AG09319 (cell line): ENCODE results near the gene SYNPR.

Experiments
- DNase-seq: peaks from one replicate; pipeline ENCODE4 v3.0.0-alpha.2; 2010; ENCODE audit warnings: low read depth; ENCODE audit errors: extremely low read depth
- CTCF ChIP-seq: IDR thresholded peaks from 2 replicates; pipeline ENCODE4 v1.5.1; 2011; ENCODE audit warnings: low read depth, mild to moderate bottlenecking, inconsistent platforms, low read length, moderate library complexity

The SYNPR gene

GRCh38 chr3:63303238-63303637 is 25.1 kb downstream of the SYNPR start:
- no peak for TF ChIP-seq CTCF
- DNase-seq: no peak

GRCh38 chr3:63304421-63304820 is 26.3 kb downstream of the SYNPR start:
- no peak for DNase-seq
- no peak for TF ChIP-seq CTCF

GRCh38 chr3:63308072-63308471 is 30.0 kb downstream of the SYNPR start:
- no peak for TF ChIP-seq CTCF
- DNase-seq: no peak

- no peak for DNase-seq
- TF ChIP-seq CTCF: no peak
These were observed 31.7 kb downstream of the SYNPR start for GRCh38 chr3:63309768-63310167.

- DNase-seq: no peak
- TF ChIP-seq CTCF: no peak
These were observed 45.7 kb downstream of the SYNPR start for GRCh38 chr3:63323766-63324165.

GRCh38 chr3:63324621-63325020 is 46.5 kb downstream of the SYNPR start:
- no peak for TF ChIP-seq CTCF
- no peak for DNase-seq

GRCh38 chr3:63325386-63325785 is 47.3 kb downstream of the SYNPR start:
- TF ChIP-seq CTCF: no peak
- no peak for DNase-seq

- TF ChIP-seq CTCF: no peak
- DNase-seq: no peak
These were observed 50.3 kb downstream of the SYNPR start for GRCh38 chr3:63328365-63328764.
